ENCODE measurements around the gene NSUN4. TPM values are rescaled to one million over a fixed set of nuclear protein-coding genes. Genes with fewer than 3 reads are reported as not detected.

The NSUN4 gene
- total and polyA plus RNA-seq, 2 donors (not counting 1 experiment from before 2014, with no cell fraction given) = 21.3 to 33.7 TPM

DNA sequence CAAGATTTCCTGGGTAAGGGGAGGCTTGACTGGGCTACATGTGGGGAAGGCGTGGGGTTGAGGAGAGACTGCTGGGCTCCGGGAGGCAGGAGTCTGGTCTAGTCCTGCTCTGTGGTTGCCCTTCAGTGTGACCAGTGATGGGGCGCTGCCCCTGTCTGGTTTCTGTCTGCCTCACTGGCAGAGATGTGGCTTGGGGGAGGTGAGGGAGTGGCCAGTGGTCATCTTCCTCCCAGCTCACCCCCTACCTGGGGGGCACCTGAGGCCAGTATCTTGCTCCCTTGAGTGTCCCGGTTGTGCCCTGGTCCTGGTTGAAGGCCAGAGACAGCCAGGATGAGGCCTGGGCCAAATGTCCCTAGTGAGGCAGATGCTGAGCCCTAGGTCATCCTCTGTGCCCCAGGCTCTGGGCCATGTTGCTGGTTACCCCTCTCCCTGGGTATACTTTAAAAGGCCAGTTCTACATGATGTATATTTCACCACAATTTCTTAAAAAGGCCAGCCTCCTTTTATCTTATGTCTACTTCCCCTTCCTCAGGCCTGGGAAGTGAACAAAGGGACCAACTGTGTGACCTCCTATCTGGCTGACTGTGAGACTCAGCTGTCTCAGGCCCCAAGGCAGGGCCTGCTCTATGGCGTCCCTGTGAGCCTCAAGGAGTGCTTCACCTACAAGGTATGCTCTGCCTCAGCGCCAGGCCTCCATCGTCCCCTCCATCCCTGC, 64.0 kb downstream of the NSUN4 start:
- Histone ChIP-seq H3K36me3 (replicated peaks in 1 of 2; ENCODE audit: control extremely low read depth in 1 of 2, control insufficient read depth in 1 of 2, extremely low read depth in 1 of 2, insufficient read depth in 2 of 2, low read length in 1 of 2) (no peaks in the 10 kb centered on the region), H3K9me3 (ENCODE audit: control extremely low read depth in 1 of 3, control insufficient read depth in 2 of 3, insufficient read depth in 1 of 3, low read length in 2 of 3) (no peaks in the 10 kb centered on the region), H3K27me3 (replicated peaks in 1 of 4; ENCODE audit: control extremely low read depth in 1 of 4, control insufficient read depth in 3 of 4, insufficient read depth in 4 of 4, low read length in 3 of 4) (no peaks in the 10 kb centered on the region), H3K79me2 (ENCODE audit: control insufficient read depth, insufficient read depth, low read length) (no peaks in the 10 kb centered on the region), H2AFZ (ENCODE audit: insufficient read depth, low read depth, low read length, poor library complexity, severe bottlenecking) (no peak overlapping the region), H3K4me3 (ENCODE audit: control extremely low read depth in 1 of 5, extremely low read depth in 1 of 5, insufficient read depth in 1 of 5, low read depth in 2 of 5, low read length in 4 of 5) (no peak overlapping the region), H3K4me1 (ENCODE audit: control insufficient read depth in 2 of 2, insufficient read depth in 2 of 2, low read length in 2 of 2) (no peaks in the 10 kb centered on the region), H4K20me1 (ENCODE audit: control insufficient read depth, insufficient read depth, low read length, poor library complexity, severe bottlenecking) (no peaks in the 10 kb centered on the region), H3K9ac (ENCODE audit: low read length) (no peak overlapping the region), H3K27ac (ENCODE audit: low read length in 2 of 2) (no peak overlapping the region), H3K4me2 (replicated peaks; ENCODE audit: low read depth, low read length, poor library complexity, severe bottlenecking) (no peak overlapping the region)
- no peak overlapping the region for H3K27ac Mint-ChIP-seq
- no peak for ATAC-seq (ENCODE audit: low read depth)
- H3K4me3 Mint-ChIP-seq = no peak overlapping the region
- H3K27me3 Mint-ChIP-seq = peaks cover 5% of the 10 kb centered on the region
- no peak for DNase-seq
- ChIA-PET POLR2A (no interaction called here), CTCF (interaction anchor here (0.6 kb wide), 1 partner anchor 1359 kb away, joined by 3 read pairs; no protein-coding TSS in a partner anchor)
- WGBS (ENCODE audit: insufficient coverage) = 87% methylated on average over 4 of the region's 7 CpGs
- H3K4me1 Mint-ChIP-seq = no peaks in the 10 kb centered on the region
- TF ChIP-seq, protein P1, sequence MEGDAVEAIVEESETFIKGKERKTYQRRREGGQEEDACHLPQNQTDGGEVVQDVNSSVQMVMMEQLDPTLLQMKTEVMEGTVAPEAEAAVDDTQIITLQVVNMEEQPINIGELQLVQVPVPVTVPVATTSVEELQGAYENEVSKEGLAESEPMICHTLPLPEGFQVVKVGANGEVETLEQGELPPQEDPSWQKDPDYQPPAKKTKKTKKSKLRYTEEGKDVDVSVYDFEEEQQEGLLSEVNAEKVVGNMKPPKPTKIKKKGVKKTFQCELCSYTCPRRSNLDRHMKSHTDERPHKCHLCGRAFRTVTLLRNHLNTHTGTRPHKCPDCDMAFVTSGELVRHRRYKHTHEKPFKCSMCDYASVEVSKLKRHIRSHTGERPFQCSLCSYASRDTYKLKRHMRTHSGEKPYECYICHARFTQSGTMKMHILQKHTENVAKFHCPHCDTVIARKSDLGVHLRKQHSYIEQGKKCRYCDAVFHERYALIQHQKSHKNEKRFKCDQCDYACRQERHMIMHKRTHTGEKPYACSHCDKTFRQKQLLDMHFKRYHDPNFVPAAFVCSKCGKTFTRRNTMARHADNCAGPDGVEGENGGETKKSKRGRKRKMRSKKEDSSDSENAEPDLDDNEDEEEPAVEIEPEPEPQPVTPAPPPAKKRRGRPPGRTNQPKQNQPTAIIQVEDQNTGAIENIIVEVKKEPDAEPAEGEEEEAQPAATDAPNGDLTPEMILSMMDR (IDR thresholded peaks at IDR 0.05) = no peak
- no peak for TF ChIP-seq EZH2 (IDR thresholded peaks at IDR 0.05; ENCODE audit: borderline replicate concordance, insufficient read depth, low read depth, low read length, poor library complexity, severe bottlenecking)
- H3K9me3 Mint-ChIP-seq (ENCODE audit: insufficient read depth) = no peaks in the 10 kb centered on the region
- intact Hi-C loops (cut with micrococcal nuclease) = no loop called here

DNA sequence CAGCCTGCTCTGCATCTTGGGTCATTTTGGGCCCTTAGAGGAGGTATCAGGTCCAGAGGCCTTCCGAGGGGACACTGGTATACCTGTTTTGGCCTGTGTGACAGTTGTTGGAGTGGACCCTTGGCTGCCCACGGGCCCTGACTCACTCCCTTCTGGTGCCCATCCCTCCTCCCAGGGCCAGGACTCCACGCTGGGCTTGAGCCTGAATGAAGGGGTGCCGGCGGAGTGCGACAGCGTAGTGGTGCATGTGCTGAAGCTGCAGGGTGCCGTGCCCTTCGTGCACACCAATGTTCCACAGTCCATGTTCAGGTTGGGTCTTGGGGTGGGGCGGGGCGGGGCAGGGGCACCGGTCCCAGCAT, 64.6 kb downstream of the NSUN4 start:
- Histone ChIP-seq H3K4me2 (replicated peaks; ENCODE audit: low read depth, low read length, poor library complexity, severe bottlenecking) (no peak overlapping the region), H3K4me3 (ENCODE audit: control extremely low read depth in 1 of 5, extremely low read depth in 1 of 5, insufficient read depth in 1 of 5, low read depth in 2 of 5, low read length in 4 of 5) (no peak overlapping the region), H3K27me3 (replicated peaks in 1 of 4; ENCODE audit: control extremely low read depth in 1 of 4, control insufficient read depth in 3 of 4, insufficient read depth in 4 of 4, low read length in 3 of 4) (no peaks in the 10 kb centered on the region), H3K27ac (ENCODE audit: low read length in 2 of 2) (no peak overlapping the region), H3K9ac (ENCODE audit: low read length) (no peak overlapping the region), H3K4me1 (ENCODE audit: control insufficient read depth in 2 of 2, insufficient read depth in 2 of 2, low read length in 2 of 2) (no peaks in the 10 kb centered on the region), H3K9me3 (ENCODE audit: control extremely low read depth in 1 of 3, control insufficient read depth in 2 of 3, insufficient read depth in 1 of 3, low read length in 2 of 3) (no peaks in the 10 kb centered on the region), H4K20me1 (ENCODE audit: control insufficient read depth, insufficient read depth, low read length, poor library complexity, severe bottlenecking) (no peaks in the 10 kb centered on the region), H3K36me3 (replicated peaks in 1 of 2; ENCODE audit: control extremely low read depth in 1 of 2, control insufficient read depth in 1 of 2, extremely low read depth in 1 of 2, insufficient read depth in 2 of 2, low read length in 1 of 2) (no peaks in the 10 kb centered on the region), H2AFZ (ENCODE audit: insufficient read depth, low read depth, low read length, poor library complexity, severe bottlenecking) (no peak overlapping the region), H3K79me2 (ENCODE audit: control insufficient read depth, insufficient read depth, low read length) (no peaks in the 10 kb centered on the region)
- intact Hi-C loops (cut with micrococcal nuclease) = no loop called here
- no peak overlapping the region for H3K27ac Mint-ChIP-seq
- H3K9me3 Mint-ChIP-seq (ENCODE audit: insufficient read depth) = no peaks in the 10 kb centered on the region
- ChIA-PET CTCF (interaction anchor here (1.0 kb wide), 1 partner anchor 124 kb away, joined by 4 read pairs; no protein-coding TSS in a partner anchor), POLR2A (no interaction called here)
- H3K27me3 Mint-ChIP-seq = peaks cover 3% of the 10 kb centered on the region
- WGBS (ENCODE audit: insufficient coverage) = 94% methylated on average over 10 of the region's 12 CpGs
- DNase-seq (no peak), ATAC-seq (ENCODE audit: low read depth) (no peak)
- TF ChIP-seq EZH2 (IDR thresholded peaks at IDR 0.05; ENCODE audit: borderline replicate concordance, insufficient read depth, low read depth, low read length, poor library complexity, severe bottlenecking) = no peak
- TF ChIP-seq, protein P1 (IDR thresholded peaks at IDR 0.05) = no peak
- H3K4me3 Mint-ChIP-seq = no peak overlapping the region
- H3K4me1 Mint-ChIP-seq = no peaks in the 10 kb centered on the region

Measured in B cell (primary cell).